ENCODE results near the gene DEFB112. TPM values are rescaled to one million over a fixed set of nuclear protein-coding genes. Genes with fewer than 3 reads are reported as not detected.

The DEFB112 gene
- total and polyA plus RNA-seq, 2 experiments from 2014 or later: not detected

DNA sequence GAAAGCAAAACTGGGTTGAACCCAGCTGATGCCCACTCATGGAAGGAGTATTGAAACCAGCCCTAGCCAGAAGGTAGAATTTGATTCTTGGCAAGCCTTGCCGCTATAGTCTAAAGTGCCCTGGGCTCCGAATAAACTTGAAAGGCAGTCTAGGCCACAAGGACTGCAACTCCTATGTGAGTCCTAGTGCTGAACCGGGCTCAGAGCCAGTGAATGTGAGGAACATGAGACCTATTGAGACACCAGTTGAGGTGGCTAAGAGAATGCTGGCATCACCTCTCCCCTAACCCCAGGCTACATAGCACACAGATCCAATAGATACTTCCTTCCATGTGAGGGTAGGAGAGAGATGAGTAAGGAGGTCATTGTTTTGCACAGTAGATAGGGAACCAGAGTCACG lies 24.5 kb downstream of the DEFB112 start:
- Histone ChIP-seq H2AFZ (0 out of 2 replicates have a peak overlapping the region, but pooled peaks have one; percentile 34), H3K4me3 (no peak overlapping the region), H3K36me3 (ENCODE audit: insufficient read depth) (no peaks in the 10 kb centered on the region), H3K4me1 (ENCODE audit: insufficient read depth) (no peaks in the 10 kb centered on the region), H4K20me1 (replicated peaks; ENCODE audit: insufficient read depth) (no peaks in the 10 kb centered on the region), H3F3A (replicated peaks; ENCODE audit: low read depth) (no peaks in the 10 kb centered on the region), H3K27ac (ENCODE audit: low read depth) (no peak overlapping the region), H3K27me3 (ENCODE audit: insufficient read depth) (no peaks in the 10 kb centered on the region), H3K4me2 (no peak overlapping the region), H3K79me2 (replicated peaks; ENCODE audit: insufficient read depth) (no peaks in the 10 kb centered on the region), H3K9me2 (ENCODE audit: insufficient read depth) (peaks cover 7% of the 10 kb centered on the region; the same call in 1 of the 2 replicates)
- no peaks in the 10 kb centered on the region for H3K27me3 Mint-ChIP-seq (ENCODE audit: insufficient read depth, low read depth, poor library complexity)
- TF ChIP-seq ZNF114 (CRISPR knock-in tag; IDR thresholded peaks at IDR 0.05) (no peak), EZH2phosphoT487 (IDR thresholded peaks at IDR 0.05; ENCODE audit: unreplicated experiment) (no peak), CREB1 (CRISPR knock-in tag; IDR thresholded peaks at IDR 0.05; ENCODE audit: low read depth) (no peak), POLR2AphosphoS5 (IDR thresholded peaks at IDR 0.05; ENCODE audit: low read depth) (no peak), EZH2 (IDR thresholded peaks at IDR 0.05; ENCODE audit: low read depth, unreplicated experiment) (no peak)
- TF ChIP-seq, protein P1, sequence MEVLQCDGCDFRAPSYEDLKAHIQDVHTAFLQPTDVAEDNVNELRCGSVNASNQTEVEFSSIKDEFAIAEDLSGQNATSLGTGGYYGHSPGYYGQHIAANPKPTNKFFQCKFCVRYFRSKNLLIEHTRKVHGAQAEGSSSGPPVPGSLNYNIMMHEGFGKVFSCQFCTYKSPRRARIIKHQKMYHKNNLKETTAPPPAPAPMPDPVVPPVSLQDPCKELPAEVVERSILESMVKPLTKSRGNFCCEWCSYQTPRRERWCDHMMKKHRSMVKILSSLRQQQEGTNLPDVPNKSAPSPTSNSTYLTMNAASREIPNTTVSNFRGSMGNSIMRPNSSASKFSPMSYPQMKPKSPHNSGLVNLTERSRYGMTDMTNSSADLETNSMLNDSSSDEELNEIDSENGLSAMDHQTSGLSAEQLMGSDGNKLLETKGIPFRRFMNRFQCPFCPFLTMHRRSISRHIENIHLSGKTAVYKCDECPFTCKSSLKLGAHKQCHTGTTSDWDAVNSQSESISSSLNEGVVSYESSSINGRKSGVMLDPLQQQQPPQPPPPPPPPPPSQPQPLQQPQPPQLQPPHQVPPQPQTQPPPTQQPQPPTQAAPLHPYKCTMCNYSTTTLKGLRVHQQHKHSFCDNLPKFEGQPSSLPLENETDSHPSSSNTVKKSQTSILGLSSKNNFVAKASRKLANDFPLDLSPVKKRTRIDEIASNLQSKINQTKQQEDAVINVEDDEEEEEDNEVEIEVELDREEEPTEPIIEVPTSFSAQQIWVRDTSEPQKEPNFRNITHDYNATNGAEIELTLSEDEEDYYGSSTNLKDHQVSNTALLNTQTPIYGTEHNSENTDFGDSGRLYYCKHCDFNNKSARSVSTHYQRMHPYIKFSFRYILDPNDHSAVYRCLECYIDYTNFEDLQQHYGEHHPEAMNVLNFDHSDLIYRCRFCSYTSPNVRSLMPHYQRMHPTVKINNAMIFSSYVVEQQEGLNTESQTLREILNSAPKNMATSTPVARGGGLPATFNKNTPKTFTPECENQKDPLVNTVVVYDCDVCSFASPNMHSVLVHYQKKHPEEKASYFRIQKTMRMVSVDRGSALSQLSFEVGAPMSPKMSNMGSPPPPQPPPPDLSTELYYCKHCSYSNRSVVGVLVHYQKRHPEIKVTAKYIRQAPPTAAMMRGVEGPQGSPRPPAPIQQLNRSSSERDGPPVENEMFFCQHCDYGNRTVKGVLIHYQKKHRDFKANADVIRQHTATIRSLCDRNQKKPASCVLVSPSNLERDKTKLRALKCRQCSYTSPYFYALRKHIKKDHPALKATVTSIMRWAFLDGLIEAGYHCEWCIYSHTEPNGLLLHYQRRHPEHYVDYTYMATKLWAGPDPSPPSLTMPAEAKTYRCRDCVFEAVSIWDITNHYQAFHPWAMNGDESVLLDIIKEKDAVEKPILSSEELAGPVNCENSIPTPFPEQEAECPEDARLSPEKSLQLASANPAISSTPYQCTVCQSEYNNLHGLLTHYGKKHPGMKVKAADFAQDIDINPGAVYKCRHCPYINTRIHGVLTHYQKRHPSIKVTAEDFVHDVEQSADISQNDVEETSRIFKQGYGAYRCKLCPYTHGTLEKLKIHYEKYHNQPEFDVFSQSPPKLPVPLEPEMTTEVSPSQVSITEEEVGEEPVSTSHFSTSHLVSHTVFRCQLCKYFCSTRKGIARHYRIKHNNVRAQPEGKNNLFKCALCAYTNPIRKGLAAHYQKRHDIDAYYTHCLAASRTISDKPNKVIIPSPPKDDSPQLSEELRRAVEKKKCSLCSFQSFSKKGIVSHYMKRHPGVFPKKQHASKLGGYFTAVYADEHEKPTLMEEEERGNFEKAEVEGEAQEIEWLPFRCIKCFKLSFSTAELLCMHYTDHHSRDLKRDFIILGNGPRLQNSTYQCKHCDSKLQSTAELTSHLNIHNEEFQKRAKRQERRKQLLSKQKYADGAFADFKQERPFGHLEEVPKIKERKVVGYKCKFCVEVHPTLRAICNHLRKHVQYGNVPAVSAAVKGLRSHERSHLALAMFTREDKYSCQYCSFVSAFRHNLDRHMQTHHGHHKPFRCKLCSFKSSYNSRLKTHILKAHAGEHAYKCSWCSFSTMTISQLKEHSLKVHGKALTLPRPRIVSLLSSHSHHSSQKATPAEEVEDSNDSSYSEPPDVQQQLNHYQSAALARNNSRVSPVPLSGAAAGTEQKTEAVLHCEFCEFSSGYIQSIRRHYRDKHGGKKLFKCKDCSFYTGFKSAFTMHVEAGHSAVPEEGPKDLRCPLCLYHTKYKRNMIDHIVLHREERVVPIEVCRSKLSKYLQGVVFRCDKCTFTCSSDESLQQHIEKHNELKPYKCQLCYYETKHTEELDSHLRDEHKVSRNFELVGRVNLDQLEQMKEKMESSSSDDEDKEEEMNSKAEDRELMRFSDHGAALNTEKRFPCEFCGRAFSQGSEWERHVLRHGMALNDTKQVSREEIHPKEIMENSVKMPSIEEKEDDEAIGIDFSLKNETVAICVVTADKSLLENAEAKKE (CRISPR knock-in tag; IDR thresholded peaks at IDR 0.05): no peak
- TF ChIP-seq, protein P2, sequence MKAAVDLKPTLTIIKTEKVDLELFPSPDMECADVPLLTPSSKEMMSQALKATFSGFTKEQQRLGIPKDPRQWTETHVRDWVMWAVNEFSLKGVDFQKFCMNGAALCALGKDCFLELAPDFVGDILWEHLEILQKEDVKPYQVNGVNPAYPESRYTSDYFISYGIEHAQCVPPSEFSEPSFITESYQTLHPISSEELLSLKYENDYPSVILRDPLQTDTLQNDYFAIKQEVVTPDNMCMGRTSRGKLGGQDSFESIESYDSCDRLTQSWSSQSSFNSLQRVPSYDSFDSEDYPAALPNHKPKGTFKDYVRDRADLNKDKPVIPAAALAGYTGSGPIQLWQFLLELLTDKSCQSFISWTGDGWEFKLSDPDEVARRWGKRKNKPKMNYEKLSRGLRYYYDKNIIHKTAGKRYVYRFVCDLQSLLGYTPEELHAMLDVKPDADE (IDR thresholded peaks at IDR 0.05): no peak
- TF ChIP-seq, protein P3, sequence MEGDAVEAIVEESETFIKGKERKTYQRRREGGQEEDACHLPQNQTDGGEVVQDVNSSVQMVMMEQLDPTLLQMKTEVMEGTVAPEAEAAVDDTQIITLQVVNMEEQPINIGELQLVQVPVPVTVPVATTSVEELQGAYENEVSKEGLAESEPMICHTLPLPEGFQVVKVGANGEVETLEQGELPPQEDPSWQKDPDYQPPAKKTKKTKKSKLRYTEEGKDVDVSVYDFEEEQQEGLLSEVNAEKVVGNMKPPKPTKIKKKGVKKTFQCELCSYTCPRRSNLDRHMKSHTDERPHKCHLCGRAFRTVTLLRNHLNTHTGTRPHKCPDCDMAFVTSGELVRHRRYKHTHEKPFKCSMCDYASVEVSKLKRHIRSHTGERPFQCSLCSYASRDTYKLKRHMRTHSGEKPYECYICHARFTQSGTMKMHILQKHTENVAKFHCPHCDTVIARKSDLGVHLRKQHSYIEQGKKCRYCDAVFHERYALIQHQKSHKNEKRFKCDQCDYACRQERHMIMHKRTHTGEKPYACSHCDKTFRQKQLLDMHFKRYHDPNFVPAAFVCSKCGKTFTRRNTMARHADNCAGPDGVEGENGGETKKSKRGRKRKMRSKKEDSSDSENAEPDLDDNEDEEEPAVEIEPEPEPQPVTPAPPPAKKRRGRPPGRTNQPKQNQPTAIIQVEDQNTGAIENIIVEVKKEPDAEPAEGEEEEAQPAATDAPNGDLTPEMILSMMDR (conservative IDR thresholded peaks at IDR 0.05; ENCODE audit: low read depth in 2 of 2): no peak
- TF ChIP-seq, protein P4, sequence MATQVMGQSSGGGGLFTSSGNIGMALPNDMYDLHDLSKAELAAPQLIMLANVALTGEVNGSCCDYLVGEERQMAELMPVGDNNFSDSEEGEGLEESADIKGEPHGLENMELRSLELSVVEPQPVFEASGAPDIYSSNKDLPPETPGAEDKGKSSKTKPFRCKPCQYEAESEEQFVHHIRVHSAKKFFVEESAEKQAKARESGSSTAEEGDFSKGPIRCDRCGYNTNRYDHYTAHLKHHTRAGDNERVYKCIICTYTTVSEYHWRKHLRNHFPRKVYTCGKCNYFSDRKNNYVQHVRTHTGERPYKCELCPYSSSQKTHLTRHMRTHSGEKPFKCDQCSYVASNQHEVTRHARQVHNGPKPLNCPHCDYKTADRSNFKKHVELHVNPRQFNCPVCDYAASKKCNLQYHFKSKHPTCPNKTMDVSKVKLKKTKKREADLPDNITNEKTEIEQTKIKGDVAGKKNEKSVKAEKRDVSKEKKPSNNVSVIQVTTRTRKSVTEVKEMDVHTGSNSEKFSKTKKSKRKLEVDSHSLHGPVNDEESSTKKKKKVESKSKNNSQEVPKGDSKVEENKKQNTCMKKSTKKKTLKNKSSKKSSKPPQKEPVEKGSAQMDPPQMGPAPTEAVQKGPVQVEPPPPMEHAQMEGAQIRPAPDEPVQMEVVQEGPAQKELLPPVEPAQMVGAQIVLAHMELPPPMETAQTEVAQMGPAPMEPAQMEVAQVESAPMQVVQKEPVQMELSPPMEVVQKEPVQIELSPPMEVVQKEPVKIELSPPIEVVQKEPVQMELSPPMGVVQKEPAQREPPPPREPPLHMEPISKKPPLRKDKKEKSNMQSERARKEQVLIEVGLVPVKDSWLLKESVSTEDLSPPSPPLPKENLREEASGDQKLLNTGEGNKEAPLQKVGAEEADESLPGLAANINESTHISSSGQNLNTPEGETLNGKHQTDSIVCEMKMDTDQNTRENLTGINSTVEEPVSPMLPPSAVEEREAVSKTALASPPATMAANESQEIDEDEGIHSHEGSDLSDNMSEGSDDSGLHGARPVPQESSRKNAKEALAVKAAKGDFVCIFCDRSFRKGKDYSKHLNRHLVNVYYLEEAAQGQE (IDR thresholded peaks at IDR 0.05; ENCODE audit: unreplicated experiment): no peak
- H3K4me3 Mint-ChIP-seq: no peak overlapping the region
- no peaks in the 10 kb centered on the region for H3K36me3 Mint-ChIP-seq (ENCODE audit: low read depth)
- DNase-seq (ENCODE audit: low spot score) (no peak), ATAC-seq (no peak)
- no peaks in the 10 kb centered on the region for H3K9me3 Mint-ChIP-seq
- no peak overlapping the region for H3K27ac Mint-ChIP-seq
- no peaks in the 10 kb centered on the region for H3K4me1 Mint-ChIP-seq

All from GM23338 (cell line).